ENCODE results near the gene SCAF4. TPM values are rescaled to one million over a fixed set of nuclear protein-coding genes. Genes with fewer than 3 reads are reported as not detected.

The SCAF4 gene
- total and polyA plus RNA-seq, 12 donors, result 9.5 to 24.0 (median 15.1) TPM

- no peak overlapping the region for H3K4me3 ChIP-seq
- no peaks in the 10 kb centered on the region for H3K27me3 ChIP-seq
- H3K36me3 ChIP-seq (replicated peaks in 1 of 2), result no peaks in the 10 kb centered on the region
- H3K9me3 ChIP-seq (replicated peaks in 1 of 3), result no peaks in the 10 kb centered on the region
- no peak overlapping the region for H3K27ac ChIP-seq
- intact Hi-C loops (cut with DNase I), result no loop called here
- TF ChIP-seq, protein P1, sequence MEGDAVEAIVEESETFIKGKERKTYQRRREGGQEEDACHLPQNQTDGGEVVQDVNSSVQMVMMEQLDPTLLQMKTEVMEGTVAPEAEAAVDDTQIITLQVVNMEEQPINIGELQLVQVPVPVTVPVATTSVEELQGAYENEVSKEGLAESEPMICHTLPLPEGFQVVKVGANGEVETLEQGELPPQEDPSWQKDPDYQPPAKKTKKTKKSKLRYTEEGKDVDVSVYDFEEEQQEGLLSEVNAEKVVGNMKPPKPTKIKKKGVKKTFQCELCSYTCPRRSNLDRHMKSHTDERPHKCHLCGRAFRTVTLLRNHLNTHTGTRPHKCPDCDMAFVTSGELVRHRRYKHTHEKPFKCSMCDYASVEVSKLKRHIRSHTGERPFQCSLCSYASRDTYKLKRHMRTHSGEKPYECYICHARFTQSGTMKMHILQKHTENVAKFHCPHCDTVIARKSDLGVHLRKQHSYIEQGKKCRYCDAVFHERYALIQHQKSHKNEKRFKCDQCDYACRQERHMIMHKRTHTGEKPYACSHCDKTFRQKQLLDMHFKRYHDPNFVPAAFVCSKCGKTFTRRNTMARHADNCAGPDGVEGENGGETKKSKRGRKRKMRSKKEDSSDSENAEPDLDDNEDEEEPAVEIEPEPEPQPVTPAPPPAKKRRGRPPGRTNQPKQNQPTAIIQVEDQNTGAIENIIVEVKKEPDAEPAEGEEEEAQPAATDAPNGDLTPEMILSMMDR (IDR thresholded peaks at IDR 0.05), result no peak
- no peak for TF ChIP-seq POLR2A (IDR thresholded peaks at IDR 0.05)
- DNase-seq, result no peak
- 35 to 60% (median 54%) methylated on average over 3 of the region's 3 CpGs for WGBS, 4 donors
- H3K4me1 ChIP-seq (replicated peaks in 1 of 2), result peaks cover 12 to 58% of the 10 kb centered on the region in 2 donors
These were observed 18.8 kb downstream of the SCAF4 start for GRCh38 chr21:31713115-31713514.

DNA sequence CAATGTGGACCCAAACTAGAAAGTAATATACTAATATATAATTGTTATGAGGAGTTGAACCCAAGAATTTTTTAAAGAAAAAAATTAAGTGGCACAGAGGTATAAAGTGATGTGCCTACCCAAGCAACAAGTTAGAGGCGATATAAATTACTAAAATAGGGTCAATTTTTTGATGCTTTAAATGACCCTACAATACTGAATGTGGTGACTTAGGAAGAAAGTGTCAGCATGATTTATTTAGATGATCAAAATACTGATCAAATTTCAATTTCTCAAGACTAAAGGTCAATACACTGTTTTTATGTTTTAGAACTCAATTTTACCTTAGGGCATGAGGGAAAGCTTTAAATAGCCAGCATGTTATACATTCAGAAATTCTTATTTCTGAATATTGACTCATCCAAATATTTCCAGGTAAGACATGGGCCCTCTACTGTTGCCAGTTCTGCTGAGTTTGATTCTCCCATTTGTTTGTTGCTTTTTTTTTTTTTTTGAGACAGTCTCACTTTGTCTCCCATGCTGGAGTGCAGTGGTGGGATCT is 20.1 kb downstream of the SCAF4 start:
- Histone ChIP-seq H3K4me1 (replicated peaks in 1 of 2) (peaks cover 12 to 58% of the 10 kb centered on the region in 2 donors), H3K27me3 (no peaks in the 10 kb centered on the region), H3K4me3 (no peak overlapping the region), H3K9me3 (replicated peaks in 1 of 3) (no peaks in the 10 kb centered on the region), H3K27ac (no peak overlapping the region), H3K36me3 (replicated peaks in 1 of 2) (no peaks in the 10 kb centered on the region)
- 95 to 100% (median 100%) methylated on average over 1 of the region's 1 CpG for WGBS, 4 donors
- no peak for DNase-seq
- TF ChIP-seq, protein P1 (IDR thresholded peaks at IDR 0.05), result no peak
- TF ChIP-seq POLR2A (IDR thresholded peaks at IDR 0.05), result no peak
- intact Hi-C loops (cut with DNase I), result no loop called here

GRCh38 chr21:31711326-31711725 is 20.6 kb downstream of the SCAF4 start:
- no peaks in the 10 kb centered on the region for H3K27me3 ChIP-seq
- H3K4me1 ChIP-seq (replicated peaks in 1 of 2), result peaks cover 10 to 58% of the 10 kb centered on the region in 2 donors
- H3K27ac ChIP-seq, result no peak overlapping the region
- H3K4me3 ChIP-seq, result no peak overlapping the region
- H3K9me3 ChIP-seq (replicated peaks in 1 of 3), result no peaks in the 10 kb centered on the region
- WGBS, 4 donors, result 87 to 100% (median 98%) methylated on average over 1 of the region's 1 CpG
- no peak for DNase-seq
- no peaks in the 10 kb centered on the region for H3K36me3 ChIP-seq (replicated peaks in 1 of 2)
- TF ChIP-seq, protein P1 (IDR thresholded peaks at IDR 0.05), result no peak
- TF ChIP-seq POLR2A (IDR thresholded peaks at IDR 0.05), result no peak
- intact Hi-C loops (cut with DNase I), result no loop called here

- intact Hi-C loops (cut with DNase I), result no loop called here
- Histone ChIP-seq H3K4me1 (replicated peaks in 1 of 2) (peaks cover 2 to 52% of the 10 kb centered on the region in 2 donors), H3K36me3 (replicated peaks in 1 of 2) (no peaks in the 10 kb centered on the region), H3K27ac (no peak overlapping the region), H3K27me3 (no peaks in the 10 kb centered on the region), H3K4me3 (no peak overlapping the region), H3K9me3 (replicated peaks in 1 of 3) (no peaks in the 10 kb centered on the region)
- TF ChIP-seq, protein P1 (IDR thresholded peaks at IDR 0.05), result no peak
- no peak for TF ChIP-seq POLR2A (IDR thresholded peaks at IDR 0.05)
- WGBS, 4 donors, result 42 to 65% (median 54%) methylated on average over 1 of the region's 1 CpG
- DNase-seq, result no peak
These were observed 21.3 kb downstream of the SCAF4 start for GRCh38 chr21:31710586-31710985.

All from adrenal gland (tissue), 12 donors.